Keratinocyte (primary cell): ENCODE results near the gene BET1. TPM values are rescaled to one million over a fixed set of nuclear protein-coding genes. Genes with fewer than 3 reads are reported as not detected.

Experiments used
- DNase-seq: peaks from one replicate; pipeline ENCODE4 v3.0.0-alpha.2; 2011; ENCODE audit warnings: low read depth, missing footprints, low spot score
- FAIRE-seq: peaks from 2 replicates; lab custom pipeline; 2011; peaks lifted over from hg19 to GRCh38; lab: Jason Lieb, UNC
- H2AFZ ChIP-seq: 2 replicates; pipeline ENCODE4 v1.6.0; 2012; ENCODE audit warnings: low read length, control low read depth, inconsistent platforms; ENCODE audit not compliant: control insufficient read depth
- H3K27ac ChIP-seq: 2 replicates; pipeline ENCODE4 v1.5.1; 2011; ENCODE audit warnings: low read length; ENCODE audit not compliant: control insufficient read depth, insufficient read depth
- H3K27me3 ChIP-seq: 3 replicates; pipeline ENCODE4 v1.6.0; 2011; ENCODE audit warnings: low read length; ENCODE audit not compliant: control insufficient read depth, insufficient read depth; ENCODE audit errors: extremely low read depth
- H3K36me3 ChIP-seq, 2 experiments: 2 replicates in 1 of 2; 3 replicates in 1 of 2; pipeline ENCODE4 v1.5.1; 2011; ENCODE audit warnings: low read length in 2 of 2, mild to moderate bottlenecking in 1 of 2; ENCODE audit not compliant: control insufficient read depth in 2 of 2, insufficient read depth in 2 of 2; ENCODE audit errors: extremely low read depth in 1 of 2
- H3K4me1 ChIP-seq: 3 replicates; pipeline ENCODE4 v1.5.1; 2011; ENCODE audit warnings: low read length; ENCODE audit not compliant: control insufficient read depth, insufficient read depth; ENCODE audit errors: extremely low read depth
- H3K4me2 ChIP-seq: 3 replicates; pipeline ENCODE4 v1.6.0; 2011; ENCODE audit warnings: low read depth, low read length; ENCODE audit not compliant: control insufficient read depth, insufficient read depth; ENCODE audit errors: extremely low read depth
- H3K4me3 ChIP-seq, 3 experiments: fragments of 200-600 bp in 1 of 3; sonication (generic) in 1 of 3; 2 replicates in 2 of 3; 3 replicates in 1 of 3; pipeline ENCODE4 v1.5.1; 2011 to 2016; ENCODE audit warnings: low read length in 3 of 3, mild to moderate bottlenecking in 3 of 3, control low read depth in 2 of 3, inconsistent platforms in 1 of 3, low read depth in 1 of 3, mixed read lengths in 1 of 3, mixed run types in 1 of 3, moderate library complexity in 1 of 3; ENCODE audit not compliant: control insufficient read depth in 2 of 3, insufficient read depth in 2 of 3; ENCODE audit errors: extremely low read depth in 1 of 3
- H3K79me2 ChIP-seq: 2 replicates; pipeline ENCODE4 v1.6.0; 2012; ENCODE audit warnings: low read length; ENCODE audit not compliant: control insufficient read depth, insufficient read depth
- H3K9ac ChIP-seq: 3 replicates; pipeline ENCODE4 v1.6.0; 2011; ENCODE audit warnings: low read length; ENCODE audit not compliant: control insufficient read depth, insufficient read depth; ENCODE audit errors: extremely low read depth
- H3K9me1 ChIP-seq: 3 replicates; pipeline ENCODE4 v1.6.0; 2011; ENCODE audit warnings: low read length; ENCODE audit not compliant: control insufficient read depth, insufficient read depth; ENCODE audit errors: extremely low read depth
- H3K9me3 ChIP-seq: 2 replicates; pipeline ENCODE4 v1.5.1; 2012; ENCODE audit warnings: low read depth, low read length; ENCODE audit not compliant: control insufficient read depth
- H4K20me1 ChIP-seq: 3 replicates; pipeline ENCODE4 v1.6.0; 2011; ENCODE audit warnings: low read length; ENCODE audit not compliant: control insufficient read depth, insufficient read depth; ENCODE audit errors: extremely low read depth
- EZH2 ChIP-seq: IDR thresholded peaks from one replicate; pipeline ENCODE4 v1.6.1; 2012; ENCODE audit warnings: inconsistent platforms, mild to moderate bottlenecking, low read length, moderate library complexity
- dilution Hi-C: fragments of 300-500 bp; cut with MboI; formaldehyde crosslinking; loops from one replicate; pipeline ENCODE4 v1.7.0; 2020; ENCODE audit warnings: low sequenced_read_pairs; ENCODE audit not compliant: extremely low pct_ligation_motif_present
- polyA plus RNA-seq, 5 experiments: library from polyadenylated mRNA; depleted of rRNA in 3 of 5; stranded (reverse) in 3 of 5; stranded (forward) in 1 of 5; unstranded in 1 of 5; fragments of >200 nt; gene quantifications; 1 replicate in 1 of 5; 2 replicates in 3 of 5; 3 replicates in 1 of 5; pipeline versions ENCODE4 v1.2.1 to v1.2.3, GENCODE V29; 2011 to 2012; ENCODE audit warnings: missing spikeins in 2 of 5, low read depth in 1 of 5, low replicate concordance in 1 of 5
- TF ChIP-seq, protein P1 (sequence below), 3 experiments: IDR thresholded peaks in 1 of 3; conservative IDR thresholded peaks in 1 of 3; optimal IDR thresholded peaks in 1 of 3; 2 replicates in 2 of 3; 3 replicates in 1 of 3; pipeline versions ENCODE3 to v1.5.1; 2011; ENCODE audit warnings: low read length in 3 of 3, mild to moderate bottlenecking in 3 of 3, moderate library complexity in 2 of 3, control low read depth in 1 of 3, inconsistent platforms in 1 of 3; ENCODE audit not compliant: insufficient read depth in 2 of 3; ENCODE audit errors: extremely low read depth in 1 of 3

The BET1 gene
- polyA plus RNA-seq, 1 donor (not counting 4 experiments of a cell fraction or from before 2014, with no cell fraction given), result 38.1 TPM

GRCh38 chr7:93958216-93958615 is 45.9 kb downstream of the BET1 start:
- H4K20me1 ChIP-seq, result no peaks in the 10 kb centered on the region
- FAIRE-seq (no peak), DNase-seq (no peak)
- TF ChIP-seq EZH2, result no peak
- TF ChIP-seq, protein P1, sequence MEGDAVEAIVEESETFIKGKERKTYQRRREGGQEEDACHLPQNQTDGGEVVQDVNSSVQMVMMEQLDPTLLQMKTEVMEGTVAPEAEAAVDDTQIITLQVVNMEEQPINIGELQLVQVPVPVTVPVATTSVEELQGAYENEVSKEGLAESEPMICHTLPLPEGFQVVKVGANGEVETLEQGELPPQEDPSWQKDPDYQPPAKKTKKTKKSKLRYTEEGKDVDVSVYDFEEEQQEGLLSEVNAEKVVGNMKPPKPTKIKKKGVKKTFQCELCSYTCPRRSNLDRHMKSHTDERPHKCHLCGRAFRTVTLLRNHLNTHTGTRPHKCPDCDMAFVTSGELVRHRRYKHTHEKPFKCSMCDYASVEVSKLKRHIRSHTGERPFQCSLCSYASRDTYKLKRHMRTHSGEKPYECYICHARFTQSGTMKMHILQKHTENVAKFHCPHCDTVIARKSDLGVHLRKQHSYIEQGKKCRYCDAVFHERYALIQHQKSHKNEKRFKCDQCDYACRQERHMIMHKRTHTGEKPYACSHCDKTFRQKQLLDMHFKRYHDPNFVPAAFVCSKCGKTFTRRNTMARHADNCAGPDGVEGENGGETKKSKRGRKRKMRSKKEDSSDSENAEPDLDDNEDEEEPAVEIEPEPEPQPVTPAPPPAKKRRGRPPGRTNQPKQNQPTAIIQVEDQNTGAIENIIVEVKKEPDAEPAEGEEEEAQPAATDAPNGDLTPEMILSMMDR (optimal IDR thresholded peaks at IDR 0.05 in 1 of 3, IDR thresholded peaks at IDR 0.05 in 1 of 3, conservative IDR thresholded peaks at IDR 0.05 in 1 of 3; ENCODE audit: extremely low read depth in 1 of 3, insufficient read depth in 2 of 3, low read length in 3 of 3), result no peak
- H3K27ac ChIP-seq, result no peak overlapping the region
- H3K4me1 ChIP-seq, result no peaks in the 10 kb centered on the region
- no peak overlapping the region for H3K4me2 ChIP-seq
- no peaks in the 10 kb centered on the region for H3K36me3 ChIP-seq
- dilution Hi-C loops, result no loop called here
- H3K9me1 ChIP-seq, result no peaks in the 10 kb centered on the region
- no peak overlapping the region for H3K4me3 ChIP-seq
- H2AFZ ChIP-seq, result no peak overlapping the region
- no peak overlapping the region for H3K9ac ChIP-seq
- no peaks in the 10 kb centered on the region for H3K9me3 ChIP-seq
- no peaks in the 10 kb centered on the region for H3K27me3 ChIP-seq
- H3K79me2 ChIP-seq, result no peaks in the 10 kb centered on the region

- Histone ChIP-seq H4K20me1 (no peaks in the 10 kb centered on the region), H3K27me3 (no peaks in the 10 kb centered on the region), H3K36me3 (no peaks in the 10 kb centered on the region), H3K27ac (no peak overlapping the region), H3K4me3 (no peak overlapping the region), H3K79me2 (no peaks in the 10 kb centered on the region), H3K4me2 (no peak overlapping the region), H2AFZ (no peak overlapping the region), H3K9me1 (no peaks in the 10 kb centered on the region), H3K9ac (no peak overlapping the region), H3K9me3 (no peaks in the 10 kb centered on the region), H3K4me1 (no peaks in the 10 kb centered on the region)
- DNase-seq, result no peak
- TF ChIP-seq, protein P1 (optimal IDR thresholded peaks at IDR 0.05 in 1 of 3, IDR thresholded peaks at IDR 0.05 in 1 of 3, conservative IDR thresholded peaks at IDR 0.05 in 1 of 3; ENCODE audit: extremely low read depth in 1 of 3, insufficient read depth in 2 of 3, low read length in 3 of 3), result no peak
- TF ChIP-seq EZH2, result no peak
- FAIRE-seq, result no peak
- dilution Hi-C loops, result no loop called here
These were observed 46.4 kb downstream of the BET1 start for GRCh38 chr7:93957767-93958166.
